ENCODE data around the gene MMP17.

MMP17 gene

DNA sequence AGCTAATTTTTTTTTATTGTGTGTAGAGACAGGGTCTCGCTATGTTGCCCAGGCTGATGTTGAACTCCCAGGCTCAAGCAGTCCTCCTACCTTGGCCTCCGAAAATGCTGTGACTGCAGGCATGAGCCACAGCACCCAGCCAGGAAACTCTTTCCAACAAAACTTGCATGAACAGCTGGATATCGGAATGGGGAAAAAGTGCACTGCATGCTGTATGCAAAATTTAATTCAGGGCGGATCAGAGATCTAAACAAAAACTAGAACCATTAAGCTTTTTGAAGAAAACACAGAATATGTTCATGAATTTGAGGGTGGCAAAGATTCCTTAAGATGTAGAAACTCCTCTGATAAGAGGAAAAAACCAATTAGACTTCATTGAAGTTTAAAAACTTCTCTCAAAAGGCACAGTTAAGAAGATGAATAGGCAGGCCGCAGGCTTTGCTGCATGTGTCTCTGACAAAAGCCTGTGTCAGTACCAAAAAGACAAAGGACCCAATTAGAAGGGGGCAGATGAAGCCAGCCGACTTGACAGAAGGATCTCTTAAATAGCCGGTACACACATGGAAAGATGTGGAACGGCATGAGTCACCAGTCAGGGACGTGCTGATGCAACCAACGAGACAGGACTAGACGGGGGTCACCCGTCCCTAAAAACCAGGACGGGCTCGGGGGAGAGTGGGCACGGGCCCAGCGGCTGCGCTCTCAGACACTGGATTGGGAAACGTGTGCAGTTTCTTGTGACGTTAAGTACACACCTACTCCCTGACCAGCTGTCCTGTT is 34.8 kb upstream of the MMP17 start:
- no peak overlapping the region for H3K27ac ChIP-seq (ENCODE audit: low read depth, low read length)
- H3K27me3 ChIP-seq (ENCODE audit: control insufficient read depth, insufficient read depth, low read length), result no peaks in the 10 kb centered on the region
- no peaks in the 10 kb centered on the region for H3K9me3 ChIP-seq (ENCODE audit: control insufficient read depth, insufficient read depth, low read depth, low read length)
- peaks cover 13% of the 10 kb centered on the region for H3K4me1 ChIP-seq (ENCODE audit: control insufficient read depth, insufficient read depth, low read length)
- no peak overlapping the region for H3K9ac ChIP-seq (ENCODE audit: low read length)
- H3K36me3 ChIP-seq (ENCODE audit: control insufficient read depth, insufficient read depth, low read length), result peaks cover 40% of the 10 kb centered on the region
- no peak overlapping the region for H3K4me3 ChIP-seq (ENCODE audit: low read depth, low read length)

DNA sequence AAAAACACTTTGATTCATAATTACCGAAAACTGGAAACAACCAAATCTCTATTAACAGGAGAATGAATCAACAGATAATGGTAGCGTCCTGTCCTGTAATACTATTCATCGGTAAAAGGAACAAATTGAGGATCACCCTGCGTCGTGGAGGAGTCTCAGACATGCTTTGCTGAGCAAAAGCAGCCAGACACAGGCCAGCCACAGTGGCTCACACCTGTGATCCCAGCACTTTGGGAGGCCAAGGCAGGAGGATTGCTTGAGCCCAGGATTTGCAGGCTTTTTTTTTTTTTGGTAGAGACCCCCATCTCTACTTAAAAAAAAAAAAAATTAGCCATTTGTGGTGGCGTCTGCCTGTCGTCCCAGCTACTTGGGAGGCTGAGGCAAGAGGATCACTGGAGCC is 34.1 kb upstream of the MMP17 start:
- H3K36me3 ChIP-seq (ENCODE audit: control insufficient read depth, insufficient read depth, low read length), result peaks cover 38% of the 10 kb centered on the region
- H3K27ac ChIP-seq (ENCODE audit: low read depth, low read length), result no peak overlapping the region
- H3K4me3 ChIP-seq (ENCODE audit: low read depth, low read length), result no peak overlapping the region
- H3K9me3 ChIP-seq (ENCODE audit: control insufficient read depth, insufficient read depth, low read depth, low read length), result no peaks in the 10 kb centered on the region
- no peak overlapping the region for H3K9ac ChIP-seq (ENCODE audit: low read length)
- peaks cover 13% of the 10 kb centered on the region for H3K4me1 ChIP-seq (ENCODE audit: control insufficient read depth, insufficient read depth, low read length)
- H3K27me3 ChIP-seq (ENCODE audit: control insufficient read depth, insufficient read depth, low read length), result no peaks in the 10 kb centered on the region

DNA sequence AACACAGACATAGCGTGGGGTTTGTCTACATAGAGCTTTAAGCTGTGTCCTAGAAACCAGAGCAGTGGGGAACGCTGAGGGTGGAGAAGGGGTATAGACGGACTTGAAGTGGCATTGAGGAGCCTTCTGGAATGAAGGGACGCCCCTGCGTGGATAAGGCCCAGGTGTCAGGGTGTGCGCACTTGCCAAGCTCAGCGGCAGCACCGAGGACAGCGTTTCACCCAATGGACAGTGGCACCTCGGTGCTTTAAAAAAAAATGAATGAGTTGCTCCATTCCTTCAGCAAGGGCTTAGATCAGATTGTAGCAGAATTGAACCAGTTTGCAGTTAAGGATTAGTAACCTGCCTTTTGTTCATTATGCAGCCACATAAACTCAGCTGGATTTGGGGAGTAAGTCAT is 33.6 kb upstream of the MMP17 start:
- Histone ChIP-seq H3K9ac (ENCODE audit: low read length) (no peak overlapping the region), H3K4me1 (ENCODE audit: control insufficient read depth, insufficient read depth, low read length) (peaks cover 13% of the 10 kb centered on the region), H3K9me3 (ENCODE audit: control insufficient read depth, insufficient read depth, low read depth, low read length) (no peaks in the 10 kb centered on the region), H3K36me3 (ENCODE audit: control insufficient read depth, insufficient read depth, low read length) (peaks cover 43% of the 10 kb centered on the region), H3K27ac (ENCODE audit: low read depth, low read length) (no peak overlapping the region), H3K27me3 (ENCODE audit: control insufficient read depth, insufficient read depth, low read length) (no peaks in the 10 kb centered on the region), H3K4me3 (ENCODE audit: low read depth, low read length) (no peak overlapping the region)

DNA sequence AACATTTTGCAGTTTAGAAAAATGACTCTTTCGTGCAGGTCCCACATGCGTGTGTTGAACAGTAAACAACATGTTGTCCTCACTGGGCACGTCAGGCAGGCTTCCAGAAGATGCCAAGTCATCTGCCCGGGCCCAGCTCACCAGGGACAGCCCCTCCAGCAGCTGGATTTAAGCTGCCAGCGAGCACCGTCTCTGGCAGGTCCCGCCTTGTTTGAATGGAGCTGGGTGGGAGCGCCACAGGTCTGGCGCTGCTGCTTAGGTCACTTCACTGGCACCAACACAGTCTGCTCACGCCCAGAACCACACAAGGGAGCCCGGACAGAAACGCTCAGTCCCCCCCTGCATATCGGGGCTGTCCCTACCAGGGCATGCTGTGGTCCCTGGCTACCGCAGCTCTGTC is 33.1 kb upstream of the MMP17 start:
- Histone ChIP-seq H3K36me3 (ENCODE audit: control insufficient read depth, insufficient read depth, low read length) (peaks cover 43% of the 10 kb centered on the region), H3K4me1 (ENCODE audit: control insufficient read depth, insufficient read depth, low read length) (peaks cover 17% of the 10 kb centered on the region), H3K4me3 (ENCODE audit: low read depth, low read length) (no peak overlapping the region), H3K9me3 (ENCODE audit: control insufficient read depth, insufficient read depth, low read depth, low read length) (no peaks in the 10 kb centered on the region), H3K27ac (ENCODE audit: low read depth, low read length) (no peak overlapping the region), H3K27me3 (ENCODE audit: control insufficient read depth, insufficient read depth, low read length) (no peaks in the 10 kb centered on the region), H3K9ac (ENCODE audit: low read length) (no peak overlapping the region)

DNA sequence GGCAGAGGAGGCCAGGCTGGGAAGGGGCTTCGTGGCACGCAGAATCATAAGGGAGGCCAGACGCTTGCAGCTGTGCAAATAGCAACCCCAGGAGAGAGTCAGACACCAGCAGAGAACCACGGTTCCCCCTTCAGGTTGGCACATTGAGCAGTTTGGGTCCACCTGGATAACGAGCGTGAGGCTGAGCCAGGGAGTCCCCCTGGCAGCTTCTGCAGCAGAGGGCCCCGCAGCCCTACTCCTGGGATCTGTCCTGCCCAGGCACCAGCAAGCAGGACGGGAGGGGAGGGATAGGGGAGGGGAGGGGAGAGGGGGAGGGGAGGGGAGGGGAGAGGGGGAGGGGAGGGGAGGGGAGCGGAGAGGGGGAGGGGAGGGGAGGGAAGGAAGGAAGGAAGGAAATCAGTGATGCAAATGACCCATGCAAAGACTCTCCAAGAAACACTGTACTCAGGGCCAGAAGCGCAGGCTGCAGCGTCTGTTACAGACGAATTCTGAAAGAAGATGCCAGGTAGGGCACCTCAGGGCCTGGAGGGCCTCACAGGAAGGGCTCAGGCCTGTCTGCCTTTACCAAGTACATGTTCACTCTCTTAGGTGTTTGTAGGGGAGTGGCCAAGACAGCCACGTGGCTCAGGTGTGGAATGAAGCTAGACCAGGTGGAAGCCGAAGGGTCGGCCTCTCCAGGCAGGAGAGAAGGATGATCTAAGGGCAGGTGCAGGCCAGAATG is 32.3 kb upstream of the MMP17 start:
- H3K4me3 ChIP-seq (ENCODE audit: low read depth, low read length), result no peak overlapping the region
- H3K36me3 ChIP-seq (ENCODE audit: control insufficient read depth, insufficient read depth, low read length), result peaks cover 42% of the 10 kb centered on the region
- H3K27ac ChIP-seq (ENCODE audit: low read depth, low read length), result no peak overlapping the region
- peaks cover 19% of the 10 kb centered on the region for H3K4me1 ChIP-seq (ENCODE audit: control insufficient read depth, insufficient read depth, low read length)
- H3K27me3 ChIP-seq (ENCODE audit: control insufficient read depth, insufficient read depth, low read length), result no peaks in the 10 kb centered on the region
- H3K9ac ChIP-seq (ENCODE audit: low read length), result no peak overlapping the region
- no peaks in the 10 kb centered on the region for H3K9me3 ChIP-seq (ENCODE audit: control insufficient read depth, insufficient read depth, low read depth, low read length)

DNA sequence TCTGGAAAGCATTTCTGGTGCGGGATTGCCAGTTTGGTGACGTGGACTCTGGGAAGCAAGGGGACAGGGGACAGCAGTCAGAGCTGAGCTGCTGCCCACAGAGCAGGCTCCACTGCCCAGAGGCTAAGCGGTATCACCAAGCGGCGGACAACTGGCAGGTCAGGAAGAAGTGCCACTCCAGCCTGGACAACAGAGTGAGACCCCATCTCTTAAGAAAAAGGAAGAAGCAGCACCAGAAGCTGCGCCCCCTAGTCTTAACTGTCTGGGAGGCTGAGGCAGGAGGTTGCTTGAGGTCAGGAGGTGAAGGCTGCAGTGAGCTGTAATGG is 31.8 kb upstream of the MMP17 start:
- H3K4me3 ChIP-seq (ENCODE audit: low read depth, low read length), result no peak overlapping the region
- H3K4me1 ChIP-seq (ENCODE audit: control insufficient read depth, insufficient read depth, low read length), result peaks cover 19% of the 10 kb centered on the region
- H3K36me3 ChIP-seq (ENCODE audit: control insufficient read depth, insufficient read depth, low read length), result peaks cover 41% of the 10 kb centered on the region
- H3K27ac ChIP-seq (ENCODE audit: low read depth, low read length), result no peak overlapping the region
- no peak overlapping the region for H3K9ac ChIP-seq (ENCODE audit: low read length)
- no peaks in the 10 kb centered on the region for H3K27me3 ChIP-seq (ENCODE audit: control insufficient read depth, insufficient read depth, low read length)
- no peaks in the 10 kb centered on the region for H3K9me3 ChIP-seq (ENCODE audit: control insufficient read depth, insufficient read depth, low read depth, low read length)

DNA sequence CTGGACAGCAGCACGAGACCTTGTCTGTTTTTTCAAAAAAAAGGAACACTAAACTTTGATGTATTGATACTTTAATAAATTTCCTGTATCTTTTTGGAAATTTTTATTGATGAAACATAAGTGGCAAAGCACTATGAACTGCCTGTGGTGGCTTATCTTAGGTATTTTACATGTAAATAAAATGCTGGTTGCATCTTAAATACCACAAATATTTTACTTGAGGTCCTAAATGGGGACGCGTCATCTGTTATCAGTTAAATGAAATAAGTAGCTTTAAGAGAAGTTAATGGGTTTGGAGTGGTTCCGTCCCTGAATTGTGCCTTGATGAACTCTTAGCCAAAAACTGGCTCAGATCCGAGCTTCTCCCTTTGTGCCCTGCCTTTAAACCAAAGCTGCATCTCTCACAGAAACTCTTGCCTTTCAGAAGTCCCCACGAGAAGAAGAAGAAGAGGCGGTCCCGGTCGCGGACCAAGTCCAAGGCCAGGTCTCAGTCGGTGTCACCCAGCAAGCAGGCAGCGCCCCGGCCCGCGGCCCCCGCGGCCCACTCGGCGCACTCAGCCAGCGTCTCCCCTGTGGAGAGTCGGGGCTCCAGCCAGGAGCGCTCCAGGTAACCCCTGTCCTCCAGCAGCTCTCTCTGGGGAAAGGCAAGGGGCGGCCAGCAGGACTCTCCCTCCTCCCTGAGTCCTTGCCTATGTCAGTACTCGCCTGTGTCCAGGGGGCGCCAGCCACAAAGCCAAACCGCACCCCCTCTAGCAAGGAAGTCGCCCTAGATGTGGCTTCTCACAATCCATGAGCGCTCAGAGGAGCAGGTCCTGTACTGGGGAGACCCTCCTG is 31.2 kb upstream of the MMP17 start:
- Histone ChIP-seq H3K4me3 (ENCODE audit: low read depth, low read length) (no peak overlapping the region), H3K9ac (ENCODE audit: low read length) (no peak overlapping the region), H3K27ac (ENCODE audit: low read depth, low read length) (no peak overlapping the region), H3K4me1 (ENCODE audit: control insufficient read depth, insufficient read depth, low read length) (peaks cover 19% of the 10 kb centered on the region), H3K27me3 (ENCODE audit: control insufficient read depth, insufficient read depth, low read length) (no peaks in the 10 kb centered on the region), H3K36me3 (ENCODE audit: control insufficient read depth, insufficient read depth, low read length) (peaks cover 41% of the 10 kb centered on the region), H3K9me3 (ENCODE audit: control insufficient read depth, insufficient read depth, low read depth, low read length) (no peaks in the 10 kb centered on the region)

DNA sequence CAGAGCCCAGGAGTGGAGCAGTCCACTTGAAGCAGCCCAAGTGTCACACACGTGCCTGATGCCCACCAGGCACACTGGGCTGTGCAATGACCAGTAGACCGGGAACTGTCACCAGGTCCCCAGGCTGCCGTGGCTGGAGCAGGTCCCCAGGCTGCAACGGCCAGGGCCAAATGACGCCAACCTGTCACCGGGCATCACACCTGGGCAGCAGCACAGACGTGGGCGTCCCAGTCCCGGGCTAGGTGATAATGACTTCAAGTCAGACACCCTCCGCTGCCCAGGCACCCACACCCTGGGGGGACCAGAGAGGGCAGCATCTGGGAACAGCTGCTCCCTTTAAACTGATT is 30.6 kb upstream of the MMP17 start:
- Histone ChIP-seq H3K4me1 (ENCODE audit: control insufficient read depth, insufficient read depth, low read length) (peaks cover 19% of the 10 kb centered on the region), H3K27ac (ENCODE audit: low read depth, low read length) (no peak overlapping the region), H3K4me3 (ENCODE audit: low read depth, low read length) (no peak overlapping the region), H3K9me3 (ENCODE audit: control insufficient read depth, insufficient read depth, low read depth, low read length) (no peaks in the 10 kb centered on the region), H3K36me3 (ENCODE audit: control insufficient read depth, insufficient read depth, low read length) (peaks cover 41% of the 10 kb centered on the region), H3K27me3 (ENCODE audit: control insufficient read depth, insufficient read depth, low read length) (no peaks in the 10 kb centered on the region), H3K9ac (ENCODE audit: low read length) (no peak overlapping the region)

DNA sequence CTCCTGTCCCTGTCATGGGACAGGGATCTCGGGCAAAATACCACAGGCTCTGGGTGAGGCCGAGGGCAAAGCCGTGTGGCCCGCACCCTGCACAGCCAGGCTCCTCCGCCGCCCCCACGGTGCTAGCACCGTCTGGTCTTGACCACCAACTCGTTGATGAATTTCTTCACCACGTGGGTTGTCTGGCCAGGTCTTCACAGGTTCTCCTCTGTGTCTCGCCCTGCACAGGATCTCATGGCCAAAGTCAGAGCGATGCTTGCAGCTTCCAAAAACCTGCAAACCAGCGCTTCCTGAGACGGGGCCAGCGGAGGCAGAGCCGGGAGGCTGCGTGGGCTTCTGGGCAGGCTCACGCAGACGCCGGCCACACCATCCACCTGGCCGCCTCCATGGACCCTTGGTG is 29.0 kb upstream of the MMP17 start:
- no peak overlapping the region for H3K4me3 ChIP-seq (ENCODE audit: low read depth, low read length)
- H3K36me3 ChIP-seq (ENCODE audit: control insufficient read depth, insufficient read depth, low read length), result peaks cover 41% of the 10 kb centered on the region
- no peak overlapping the region for H3K9ac ChIP-seq (ENCODE audit: low read length)
- peaks cover 19% of the 10 kb centered on the region for H3K4me1 ChIP-seq (ENCODE audit: control insufficient read depth, insufficient read depth, low read length)
- H3K27ac ChIP-seq (ENCODE audit: low read depth, low read length), result 0 out of 2 replicates have a peak overlapping the region, but pooled peaks have one; percentile 24
- H3K27me3 ChIP-seq (ENCODE audit: control insufficient read depth, insufficient read depth, low read length), result no peaks in the 10 kb centered on the region
- H3K9me3 ChIP-seq (ENCODE audit: control insufficient read depth, insufficient read depth, low read depth, low read length), result no peaks in the 10 kb centered on the region

DNA sequence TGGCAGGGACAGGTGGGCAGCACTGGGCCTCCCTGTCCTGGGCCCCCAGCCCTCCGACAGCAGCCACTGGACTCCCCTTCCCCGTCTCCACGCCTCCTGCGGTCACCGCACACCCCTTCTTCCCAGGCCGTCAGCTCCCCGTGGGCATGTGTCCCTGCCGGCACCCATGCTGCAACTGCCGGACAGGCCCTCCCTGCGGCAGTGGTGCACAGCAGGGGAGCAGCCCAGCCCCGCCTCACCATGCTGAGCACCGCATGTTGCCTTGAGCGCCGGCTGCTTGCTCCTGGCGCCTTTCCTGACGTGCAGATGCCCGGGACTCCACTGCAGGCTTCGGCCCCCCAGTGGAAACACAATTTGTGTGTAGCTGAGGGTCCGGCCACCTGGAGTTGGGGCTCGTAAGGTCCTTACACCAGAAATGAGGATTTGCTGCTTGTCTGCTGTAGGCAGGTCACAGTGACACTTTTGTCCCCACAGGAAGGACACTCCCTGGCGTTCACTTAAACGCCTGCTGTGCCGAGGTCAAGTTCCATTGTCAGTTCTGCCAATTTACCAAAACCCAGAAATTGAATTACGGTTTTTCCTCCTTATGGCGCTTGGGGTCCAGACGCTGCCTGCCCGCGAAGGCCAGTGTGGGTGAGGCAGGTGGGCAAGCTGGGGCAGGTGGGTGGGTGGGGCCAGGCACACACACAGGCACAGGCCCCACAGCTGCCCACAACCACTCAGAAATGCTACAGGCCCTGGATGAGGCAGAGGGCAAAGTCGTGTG is 28.2 kb upstream of the MMP17 start:
- Histone ChIP-seq H3K27ac (ENCODE audit: low read depth, low read length) (no peak overlapping the region), H3K9me3 (ENCODE audit: control insufficient read depth, insufficient read depth, low read depth, low read length) (no peaks in the 10 kb centered on the region), H3K36me3 (ENCODE audit: control insufficient read depth, insufficient read depth, low read length) (peaks cover 41% of the 10 kb centered on the region), H3K27me3 (ENCODE audit: control insufficient read depth, insufficient read depth, low read length) (no peaks in the 10 kb centered on the region), H3K4me3 (ENCODE audit: low read depth, low read length) (no peak overlapping the region), H3K4me1 (ENCODE audit: control insufficient read depth, insufficient read depth, low read length) (peaks cover 18% of the 10 kb centered on the region), H3K9ac (ENCODE audit: low read length) (no peak overlapping the region)
